ENCODE data around the gene CHCHD2.
"Not testable (repeated sequence)": the region's sequence is repeated elsewhere in the genome, so short reads cannot be mapped to it uniquely, and the experiment has no call there.

The CHCHD2 gene

DNA sequence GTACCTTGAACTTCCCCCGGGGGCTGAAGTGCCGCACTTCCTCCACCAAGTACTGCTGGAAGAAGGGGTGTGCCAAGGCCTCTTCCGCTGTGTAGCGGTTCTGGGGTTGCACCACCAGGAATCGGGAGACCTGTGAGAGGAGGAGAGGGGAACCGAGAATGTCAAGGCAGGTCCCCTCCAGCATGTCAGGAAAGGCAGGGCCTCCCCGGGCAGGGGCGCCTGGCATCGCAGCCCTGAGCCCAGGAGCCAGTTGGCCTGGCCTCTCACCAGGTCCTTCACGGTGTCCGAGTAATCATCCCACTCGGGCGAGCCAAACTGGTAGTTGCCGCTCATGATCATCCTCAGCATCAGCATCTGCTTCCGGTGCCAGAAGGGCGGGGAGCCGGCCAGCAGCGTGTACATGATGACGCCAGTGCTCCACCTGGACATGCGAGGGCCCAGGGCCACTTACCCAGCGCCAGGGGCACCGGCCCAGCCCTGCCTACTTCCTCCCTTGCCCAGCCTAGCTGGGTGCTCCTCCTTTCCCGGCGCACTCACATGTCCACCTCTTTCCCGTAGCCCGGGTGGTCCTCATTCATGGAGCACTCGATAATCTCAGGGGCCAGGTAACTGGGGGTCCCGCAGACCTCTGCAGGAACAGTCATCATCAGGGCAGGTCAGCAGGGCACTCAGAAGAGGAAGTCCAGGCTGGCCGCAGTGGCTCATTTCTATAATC lies 24.5 kb downstream of the CHCHD2 start:
- DNase-seq: no peak

DNA sequence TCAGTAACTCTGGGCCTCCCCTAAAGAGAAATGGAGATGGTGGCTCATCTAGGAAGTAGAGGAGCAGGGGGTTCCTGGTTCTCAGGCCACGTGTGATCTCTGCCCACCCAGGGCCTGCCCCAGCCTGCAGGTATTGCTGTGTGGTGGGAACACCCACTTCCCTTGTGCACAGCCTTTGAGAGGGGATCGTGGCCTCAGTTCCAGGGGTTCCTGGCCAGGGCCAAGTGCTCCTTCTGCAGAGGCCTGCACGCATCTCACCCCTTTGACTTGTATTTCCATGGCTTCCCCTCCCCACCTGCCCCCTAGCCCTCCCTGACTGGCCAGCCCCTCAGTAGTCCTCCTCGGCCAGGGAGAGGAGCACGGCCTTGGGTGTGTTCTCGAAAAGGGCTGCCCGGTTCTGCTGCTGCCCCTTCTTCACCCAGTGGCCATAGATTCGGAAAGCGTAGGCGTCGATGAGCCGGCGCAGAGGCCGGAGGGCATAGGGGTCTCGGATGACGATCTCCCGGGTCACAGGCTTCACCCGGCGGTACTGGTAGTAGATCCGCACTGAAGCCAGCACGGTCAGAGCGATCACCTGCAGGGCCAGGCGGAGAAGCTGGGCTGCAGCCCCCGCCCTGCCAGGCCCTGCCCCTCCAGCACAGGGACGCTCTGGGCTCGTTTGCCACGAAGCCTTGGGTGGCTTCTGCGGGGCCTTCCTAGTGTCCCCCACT lies 25.4 kb downstream of the CHCHD2 start:
- DNase-seq: not testable (repeated sequence)

DNA sequence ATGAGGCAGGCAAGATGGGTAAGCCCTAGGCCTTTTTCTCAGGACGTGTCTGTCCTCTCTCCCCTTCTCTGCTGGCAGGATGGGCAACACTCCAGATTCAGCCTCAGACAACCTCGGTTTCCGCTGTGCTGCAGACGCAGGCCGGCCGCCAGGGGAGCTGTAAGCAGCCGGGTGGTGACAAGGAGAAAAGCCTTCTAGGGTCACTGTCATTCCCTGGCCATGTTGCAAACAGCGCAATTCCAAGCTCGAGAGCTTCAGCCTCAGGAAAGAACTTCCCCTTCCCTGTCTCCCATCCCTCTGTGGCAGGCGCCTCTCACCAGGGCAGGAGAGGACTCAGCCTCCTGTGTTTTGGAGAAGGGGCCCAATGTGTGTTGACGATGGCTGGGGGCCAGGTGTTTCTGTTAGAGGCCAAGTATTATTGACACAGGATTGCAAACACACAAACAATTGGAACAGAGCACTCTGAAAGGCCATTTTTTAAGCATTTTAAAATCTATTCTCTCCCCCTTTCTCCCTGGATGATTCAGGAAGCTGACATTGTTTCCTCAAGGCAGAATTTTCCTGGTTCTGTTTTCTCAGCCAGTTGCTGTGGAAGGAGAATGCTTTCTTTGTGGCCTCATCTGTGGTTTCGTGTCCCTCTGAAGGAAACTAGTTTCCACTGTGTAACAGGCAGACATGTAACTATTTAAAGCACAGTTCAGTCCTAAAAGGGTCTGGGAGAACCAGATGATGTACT lies 26.7 kb downstream of the CHCHD2 start:
- no peak for DNase-seq

DNA sequence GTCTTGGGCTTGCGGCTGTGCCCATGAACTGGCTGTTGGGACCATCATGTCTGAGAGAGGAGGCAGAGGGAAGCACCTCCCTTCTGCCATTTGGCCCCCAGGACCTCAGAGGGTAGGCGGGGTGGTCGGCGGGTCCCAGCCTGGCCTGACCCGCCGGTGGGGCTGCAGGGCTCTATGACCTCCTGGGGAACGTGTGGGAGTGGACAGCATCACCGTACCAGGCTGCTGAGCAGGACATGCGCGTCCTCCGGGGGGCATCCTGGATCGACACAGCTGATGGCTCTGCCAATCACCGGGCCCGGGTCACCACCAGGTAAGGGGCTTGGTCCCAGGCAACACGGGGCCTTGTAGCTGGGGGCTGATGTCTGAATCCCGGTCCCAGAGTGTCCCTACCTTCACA lies 28.1 kb downstream of the CHCHD2 start:
- no peak for DNase-seq

DNA sequence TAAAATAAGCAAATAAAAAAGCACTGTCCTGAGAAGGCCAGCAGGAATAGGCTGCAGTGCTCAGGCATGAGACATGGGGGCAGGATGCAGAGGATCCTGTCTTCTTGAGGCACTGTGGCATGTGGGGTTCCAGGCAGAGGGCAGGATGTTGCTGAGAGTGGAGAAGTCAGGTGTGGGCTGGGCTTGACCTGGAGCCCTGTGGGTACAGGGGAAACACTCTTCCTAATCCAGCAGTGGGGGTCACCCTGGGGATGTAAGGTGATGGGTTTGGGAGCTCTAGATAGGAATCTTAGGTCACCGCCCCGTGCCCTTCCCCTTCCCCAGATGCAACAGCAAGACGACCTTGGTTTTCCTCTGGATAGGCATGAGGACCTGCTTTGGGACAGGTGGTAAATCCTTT lies 28.6 kb downstream of the CHCHD2 start:
- no peak for DNase-seq

DNA sequence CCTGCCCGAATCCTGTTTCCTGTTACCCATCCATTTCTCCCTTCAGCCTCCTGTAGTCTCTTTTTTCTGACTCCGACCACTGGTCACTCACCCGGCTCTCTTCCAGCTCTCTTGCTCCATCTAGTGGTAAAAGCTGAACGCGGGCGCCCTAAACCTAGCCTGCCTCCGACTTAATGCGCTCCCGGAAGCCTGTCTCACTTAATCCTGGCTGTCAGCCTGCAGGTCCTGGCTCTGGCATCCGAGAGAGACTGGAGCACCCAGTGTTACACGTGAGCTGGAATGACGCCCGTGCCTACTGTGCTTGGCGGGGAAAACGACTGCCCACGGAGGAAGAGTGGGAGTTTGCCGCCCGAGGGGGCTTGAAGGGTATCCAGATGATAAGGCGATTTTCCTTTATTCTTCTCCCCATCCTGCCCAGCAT lies 31.9 kb downstream of the CHCHD2 start:
- peak; percentile 79 for DNase-seq

DNA sequence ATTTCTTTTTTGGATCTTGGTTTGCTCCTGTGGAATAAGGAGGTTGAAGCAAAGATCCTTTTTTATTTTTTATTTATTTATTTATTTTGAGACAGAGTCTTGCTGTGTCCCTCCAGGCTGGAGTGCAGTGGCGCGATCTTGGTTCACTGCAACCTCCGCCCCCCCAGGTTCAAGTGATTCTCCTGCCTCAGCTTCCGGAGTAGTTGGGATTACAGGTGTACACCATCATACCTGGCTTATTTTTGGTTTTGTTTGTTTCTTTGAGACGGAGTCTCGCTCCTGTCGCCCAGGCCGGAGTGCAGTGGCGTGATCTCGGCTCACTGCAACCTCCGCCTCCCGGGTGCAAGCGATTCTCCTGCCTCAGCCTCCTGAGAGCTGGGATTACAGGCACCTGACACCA lies 39.9 kb downstream of the CHCHD2 start:
- DNase-seq: not testable (repeated sequence)

DNA sequence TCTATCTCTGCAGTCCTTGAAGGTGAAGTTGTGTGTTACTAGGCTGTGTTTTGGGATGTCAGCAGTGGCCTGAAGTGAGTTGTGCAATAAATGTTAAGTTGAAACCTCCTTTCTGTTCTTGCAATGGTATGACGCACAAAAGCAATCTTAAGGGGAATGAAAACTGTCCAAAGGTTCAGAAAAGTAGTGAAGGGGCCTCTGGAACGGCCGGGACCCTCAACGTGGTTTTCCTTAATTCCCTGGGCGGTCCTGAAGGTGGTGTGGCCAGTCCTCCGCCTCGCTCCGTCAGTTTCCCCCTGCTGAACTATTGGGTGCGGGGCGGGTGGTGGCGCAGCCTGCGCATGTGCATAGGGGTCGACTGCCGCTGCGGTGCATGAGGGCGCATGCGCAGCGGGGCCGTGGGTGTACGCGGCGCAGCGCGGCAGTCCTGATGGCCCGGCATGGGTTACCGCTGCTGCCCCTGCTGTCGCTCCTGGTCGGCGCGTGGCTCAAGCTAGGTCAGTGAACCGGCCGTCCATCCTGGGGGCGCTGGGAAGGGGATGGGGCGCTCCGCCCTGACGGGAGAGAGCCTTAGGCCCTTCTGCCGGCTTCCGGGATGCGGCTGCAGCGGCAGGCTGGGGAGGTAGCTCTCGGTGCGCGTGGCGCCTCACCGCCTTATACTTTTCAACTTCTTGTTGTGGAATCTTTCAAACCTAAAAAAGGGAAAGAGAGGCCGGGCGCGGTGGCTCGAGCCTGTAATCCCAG lies 42.2 kb downstream of the CHCHD2 start, which contains the start of gene SUMF2:
TSS of gene SUMF2 (plus strand) at position 405 of the 744 bp plus-strand sequence. CDS start at position 431, 26 bp downstream.
- peak; percentile 90 for DNase-seq

DNA sequence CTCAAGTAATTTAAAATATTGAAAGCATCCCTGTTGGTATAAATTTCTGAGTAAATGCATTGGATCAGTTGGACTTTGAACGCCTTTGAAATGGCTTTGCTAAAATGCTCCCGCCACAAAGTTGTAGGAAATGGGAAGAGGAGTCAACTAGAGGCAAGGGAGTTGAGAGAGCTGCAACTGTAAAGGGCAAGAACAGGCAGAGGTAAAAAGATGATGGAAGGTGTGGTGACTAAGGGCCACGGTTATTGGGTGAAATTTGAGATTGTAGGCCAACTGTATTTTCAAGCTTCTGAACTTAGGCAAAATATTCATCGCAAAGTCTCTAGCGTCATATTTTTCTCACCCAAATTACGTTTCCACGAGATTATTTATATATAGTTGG lies 42.8 kb downstream of the CHCHD2 start:
- DNase-seq: no peak

DNA sequence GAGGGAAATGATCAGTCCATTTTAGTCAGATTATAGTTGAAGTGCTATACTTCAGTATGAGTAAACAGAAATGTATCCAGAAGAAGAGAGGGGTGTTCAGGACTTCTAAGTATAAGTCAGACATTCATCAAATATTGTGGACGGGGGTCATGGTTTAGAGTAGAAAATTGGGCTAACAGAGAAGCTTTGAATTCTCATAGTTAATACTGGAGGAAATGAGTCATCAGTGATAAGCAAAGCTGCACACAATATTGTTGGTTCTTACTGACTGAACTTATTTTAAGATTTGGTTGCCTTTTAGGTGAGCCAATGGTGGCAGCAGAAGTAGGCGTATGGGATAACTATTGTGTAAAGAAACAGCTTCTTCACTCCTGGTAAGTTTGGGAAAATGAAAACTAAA lies 43.9 kb downstream of the CHCHD2 start:
- no peak for DNase-seq

DNA sequence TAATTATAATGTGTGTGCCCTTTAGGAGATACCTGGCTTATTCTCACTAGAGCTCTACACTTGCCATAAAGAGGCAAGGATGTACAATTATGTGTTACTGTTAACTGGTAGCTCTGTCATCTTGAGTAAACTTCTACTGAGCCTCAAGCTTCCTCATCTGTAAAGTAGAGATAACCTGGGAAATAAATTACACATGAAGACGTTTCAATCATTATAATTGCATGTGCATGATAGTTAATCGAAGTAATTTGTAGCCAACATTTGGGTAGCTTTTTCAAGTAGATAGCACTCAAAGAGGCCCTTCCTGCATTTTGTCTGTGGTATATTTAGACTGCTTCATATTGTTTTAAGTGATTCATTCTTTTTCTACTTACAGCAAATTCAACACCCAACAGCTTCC lies 52.3 kb downstream of the CHCHD2 start:
- no peak for DNase-seq

DNA sequence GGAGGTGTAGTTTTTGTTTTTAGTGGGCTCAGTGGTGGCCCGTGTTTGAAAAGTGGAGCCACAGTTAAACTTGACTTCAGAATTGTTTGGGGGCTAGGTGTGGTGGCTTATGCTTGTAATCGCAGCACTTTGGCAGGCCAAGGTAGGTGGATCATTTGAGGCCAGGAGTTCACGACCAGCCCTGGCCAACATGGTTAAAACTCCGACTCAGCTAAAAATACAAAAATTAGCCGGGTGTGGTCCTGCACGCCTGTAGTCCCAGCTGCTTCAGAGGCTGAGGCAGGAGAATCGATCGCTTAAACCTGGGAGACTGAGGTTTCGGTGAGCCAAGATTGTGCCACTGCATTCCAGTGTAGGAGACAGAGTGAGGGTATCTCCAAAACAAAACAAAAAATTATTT lies 52.9 kb downstream of the CHCHD2 start:
- DNase-seq: no peak

All from CD4-positive, alpha-beta T cell treated with Interleukin-17A for 1 hour (primary cell).